ENCODE measurements around the gene CISH.

Gene CISH

GRCh38 chr3:50612234-50612882 is 784 bp upstream of the CISH start:
- no peak for DNase-seq (ENCODE audit: low spot score)
- in situ Hi-C loops (cut with MboI; ENCODE audit: low pct_unique_long_range_greater_than_20kb, low sequenced_read_pairs, unreplicated experiment): loop anchor here (5.0 to 25.0 kb wide), 2 partner anchors 35 to 1075 kb away; no protein-coding TSS in a partner anchor
- TF ChIP-seq, protein P1, sequence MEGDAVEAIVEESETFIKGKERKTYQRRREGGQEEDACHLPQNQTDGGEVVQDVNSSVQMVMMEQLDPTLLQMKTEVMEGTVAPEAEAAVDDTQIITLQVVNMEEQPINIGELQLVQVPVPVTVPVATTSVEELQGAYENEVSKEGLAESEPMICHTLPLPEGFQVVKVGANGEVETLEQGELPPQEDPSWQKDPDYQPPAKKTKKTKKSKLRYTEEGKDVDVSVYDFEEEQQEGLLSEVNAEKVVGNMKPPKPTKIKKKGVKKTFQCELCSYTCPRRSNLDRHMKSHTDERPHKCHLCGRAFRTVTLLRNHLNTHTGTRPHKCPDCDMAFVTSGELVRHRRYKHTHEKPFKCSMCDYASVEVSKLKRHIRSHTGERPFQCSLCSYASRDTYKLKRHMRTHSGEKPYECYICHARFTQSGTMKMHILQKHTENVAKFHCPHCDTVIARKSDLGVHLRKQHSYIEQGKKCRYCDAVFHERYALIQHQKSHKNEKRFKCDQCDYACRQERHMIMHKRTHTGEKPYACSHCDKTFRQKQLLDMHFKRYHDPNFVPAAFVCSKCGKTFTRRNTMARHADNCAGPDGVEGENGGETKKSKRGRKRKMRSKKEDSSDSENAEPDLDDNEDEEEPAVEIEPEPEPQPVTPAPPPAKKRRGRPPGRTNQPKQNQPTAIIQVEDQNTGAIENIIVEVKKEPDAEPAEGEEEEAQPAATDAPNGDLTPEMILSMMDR (IDR thresholded peaks at IDR 0.05; ENCODE audit: extremely low read depth, insufficient read depth, missing control alignments): no peak

GRCh38 chr3:50610992-50611463 is 546 bp downstream of the CISH start:
- TF ChIP-seq, protein P1 (IDR thresholded peaks at IDR 0.05; ENCODE audit: extremely low read depth, insufficient read depth, missing control alignments): no peak
- no peak for DNase-seq (ENCODE audit: low spot score)
- in situ Hi-C loops (cut with MboI; ENCODE audit: low pct_unique_long_range_greater_than_20kb, low sequenced_read_pairs, unreplicated experiment): loop anchor here (5.0 to 25.0 kb wide), 2 partner anchors 34 to 1076 kb away; no protein-coding TSS in a partner anchor

DNA sequence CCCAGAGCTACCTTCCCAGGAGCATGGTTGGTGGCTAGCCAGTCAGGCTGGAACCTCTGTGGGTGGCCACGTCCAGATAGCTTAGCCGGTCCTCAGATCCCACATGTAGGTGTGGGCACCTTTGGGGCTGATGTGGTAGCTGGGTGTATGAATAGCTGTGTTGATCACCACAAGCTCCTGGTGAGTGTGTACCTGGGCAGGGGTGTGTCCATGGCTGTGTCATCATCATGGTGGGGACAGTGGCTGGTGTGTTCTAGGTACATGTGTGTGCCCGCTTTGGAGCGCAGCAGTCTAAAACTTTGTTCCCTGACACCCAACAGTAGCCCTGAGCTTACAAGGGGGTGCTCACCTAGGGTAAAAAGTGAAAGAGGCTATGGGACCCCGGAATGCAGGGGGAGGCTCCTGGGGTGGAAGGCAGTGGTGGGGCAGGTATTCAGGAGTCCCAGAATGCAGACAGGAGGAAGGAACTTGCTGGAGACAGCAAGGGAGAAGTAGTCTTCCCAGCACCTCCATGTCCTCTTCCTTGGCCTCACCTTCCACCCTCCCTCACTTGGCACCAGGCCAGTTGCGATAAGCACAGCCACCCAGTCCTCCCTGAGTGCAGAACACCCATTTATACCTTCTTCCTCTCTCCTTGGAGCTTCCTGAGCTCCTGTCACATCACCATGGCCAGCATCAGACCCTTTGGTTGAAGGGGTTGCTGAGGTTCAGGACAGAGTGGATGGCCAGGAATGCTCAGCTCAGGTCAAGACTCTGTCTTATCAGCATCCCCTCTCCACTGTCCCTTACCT is 1.2 kb downstream of the CISH start:
- TF ChIP-seq, protein P1 (IDR thresholded peaks at IDR 0.05; ENCODE audit: extremely low read depth, insufficient read depth, missing control alignments): no peak
- DNase-seq (ENCODE audit: low spot score): no peak
- in situ Hi-C loops (cut with MboI; ENCODE audit: low pct_unique_long_range_greater_than_20kb, low sequenced_read_pairs, unreplicated experiment): loop anchor here (5.0 to 25.0 kb wide), 2 partner anchors 33 to 1077 kb away; no protein-coding TSS in a partner anchor

GRCh38 chr3:50609763-50610085 is 1.9 kb downstream of the CISH start:
- in situ Hi-C loops (cut with MboI; ENCODE audit: low pct_unique_long_range_greater_than_20kb, low sequenced_read_pairs, unreplicated experiment): loop anchor here (5.0 to 25.0 kb wide), 2 partner anchors 32 to 1078 kb away; no protein-coding TSS in a partner anchor
- DNase-seq (ENCODE audit: low spot score): no peak
- TF ChIP-seq, protein P1 (IDR thresholded peaks at IDR 0.05; ENCODE audit: extremely low read depth, insufficient read depth, missing control alignments): no peak

DNA sequence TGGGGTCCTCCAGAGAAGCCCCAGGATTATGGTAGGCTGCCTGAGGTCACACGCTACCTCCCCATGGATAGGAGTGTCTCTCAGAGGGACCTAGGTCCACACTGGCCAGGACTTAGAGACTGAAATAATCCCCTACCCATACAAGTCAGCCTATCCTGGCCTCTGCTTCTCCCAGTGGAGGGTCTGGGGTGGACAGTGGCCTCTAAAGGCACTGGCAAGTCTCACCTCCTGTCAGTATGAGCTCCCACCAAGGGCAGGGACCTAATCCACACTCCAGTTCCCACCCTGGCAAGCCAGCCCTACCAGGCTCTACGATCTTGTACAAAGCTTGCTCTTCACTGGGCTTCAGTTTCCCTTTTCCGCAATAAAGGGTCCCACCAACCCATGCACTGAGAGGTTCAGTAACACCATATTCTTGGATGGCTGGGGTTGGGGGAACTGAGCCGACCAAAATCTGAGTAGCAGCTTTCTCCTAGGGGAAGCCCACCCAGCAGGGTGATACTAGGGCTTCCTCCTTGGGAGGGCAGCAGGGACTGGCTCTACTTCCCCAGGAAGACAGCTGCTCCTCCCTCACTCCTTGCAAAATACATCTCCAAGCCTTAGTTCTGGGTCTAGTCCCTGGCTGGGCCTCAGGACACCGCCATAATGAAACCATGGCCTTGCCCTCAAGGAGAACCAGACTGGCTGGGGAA is 2.4 kb downstream of the CISH start:
- DNase-seq (ENCODE audit: low spot score): no peak
- in situ Hi-C loops (cut with MboI; ENCODE audit: low pct_unique_long_range_greater_than_20kb, low sequenced_read_pairs, unreplicated experiment): loop anchor here (25.0 kb wide), 1 partner anchor 1078 kb away; no protein-coding TSS in a partner anchor
- TF ChIP-seq, protein P1 (IDR thresholded peaks at IDR 0.05; ENCODE audit: extremely low read depth, insufficient read depth, missing control alignments): no peak

- no peak for DNase-seq (ENCODE audit: low spot score)
- TF ChIP-seq, protein P1 (IDR thresholded peaks at IDR 0.05; ENCODE audit: extremely low read depth, insufficient read depth, missing control alignments): no peak
- in situ Hi-C loops (cut with MboI; ENCODE audit: low pct_unique_long_range_greater_than_20kb, low sequenced_read_pairs, unreplicated experiment): loop anchor here (25.0 kb wide), 1 partner anchor 1079 kb away; no protein-coding TSS in a partner anchor
Observed at GRCh38 chr3:50608278-50608677, 3.3 kb downstream of the CISH start.

Data from GM13977 (cell line).